Measurements from ENCODE around the gene GABPA.
A peak's percentile ranks its signal among the peaks of the same experiment; 100 is the strongest.
"Not testable (repeated sequence)": the region's sequence is repeated elsewhere in the genome, so short reads cannot be mapped to it uniquely, and the experiment has no call there.

Gene GABPA

DNA sequence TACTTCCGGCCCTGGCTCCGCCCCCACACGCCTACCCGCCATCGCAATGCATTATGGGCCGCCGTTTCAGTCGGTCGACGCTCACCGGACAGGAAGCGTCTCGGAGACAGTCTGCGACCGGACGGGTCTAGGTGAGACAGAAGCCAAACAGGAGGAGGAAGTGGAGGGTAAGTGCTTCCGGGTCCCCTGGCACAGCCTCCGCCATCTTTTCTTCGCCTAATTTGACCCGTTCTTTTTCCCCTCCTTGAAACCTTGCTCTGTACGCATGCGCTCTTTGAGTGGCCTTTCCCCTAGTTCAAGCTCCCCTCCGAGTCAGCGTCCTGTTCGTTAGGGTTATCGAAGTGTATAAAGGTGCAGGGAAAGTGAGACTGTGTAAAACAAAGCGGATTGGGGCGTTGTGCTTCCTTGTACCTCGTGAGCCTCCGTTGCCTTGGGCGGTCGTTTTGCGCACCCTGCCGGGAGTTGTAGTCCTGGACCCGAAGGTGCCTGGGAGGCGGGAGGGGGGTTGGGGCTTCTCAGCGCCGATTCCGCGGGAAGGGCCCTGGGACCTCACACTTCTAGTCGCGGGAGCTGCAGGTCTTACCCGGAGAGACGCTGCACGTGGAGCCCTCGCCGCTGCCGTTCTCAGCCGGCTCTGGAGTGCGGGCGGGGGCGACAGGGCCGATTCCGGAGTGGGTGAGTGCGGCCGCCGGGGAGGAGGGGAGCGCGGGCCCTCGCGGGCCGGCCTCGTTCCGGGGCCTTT, at the start of gene GABPA, which contains the start of gene ATP5PF:
TSS of gene GABPA (plus strand) at position 69 of the 742 bp plus-strand sequence. CDS start 6,627 bp downstream, outside the sequence.
TSS of gene ATP5PF (minus strand) at position 1 of the 742 bp plus-strand sequence. CDS start 5,110 bp downstream, outside the sequence.
- TF ChIP-seq POLR2A (IDR thresholded peaks at IDR 0.05; ENCODE audit: low read length) (peak; percentile 77), GATA1 (IDR thresholded peaks at IDR 0.05; ENCODE audit: low read depth, low read length) (no peak)
- DNase-seq: peak; percentile 98 to 99

DNA sequence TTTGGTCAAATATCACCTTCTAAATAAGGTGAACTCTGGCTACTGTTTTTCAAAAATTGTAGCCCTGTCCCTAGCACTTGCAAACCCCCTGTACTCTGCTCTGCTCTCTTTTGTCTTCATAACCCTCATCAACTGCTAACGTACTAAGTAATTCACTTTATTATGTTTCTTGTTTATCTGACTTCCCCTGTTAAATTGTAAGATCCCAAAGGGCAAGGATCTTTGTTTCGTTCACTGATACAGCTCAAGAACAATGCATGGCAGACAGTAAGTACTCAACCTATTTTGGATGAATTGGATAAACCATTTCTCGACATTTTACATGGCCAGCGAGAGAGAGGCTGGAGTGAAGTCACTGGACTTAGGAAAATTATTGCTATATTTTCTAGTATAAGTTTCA, 47.0 kb upstream of the GABPA start:
- no peak for DNase-seq
- TF ChIP-seq GATA1 (IDR thresholded peaks at IDR 0.05; ENCODE audit: low read depth, low read length) (no peak), POLR2A (IDR thresholded peaks at IDR 0.05; ENCODE audit: low read length) (no peak)

DNA sequence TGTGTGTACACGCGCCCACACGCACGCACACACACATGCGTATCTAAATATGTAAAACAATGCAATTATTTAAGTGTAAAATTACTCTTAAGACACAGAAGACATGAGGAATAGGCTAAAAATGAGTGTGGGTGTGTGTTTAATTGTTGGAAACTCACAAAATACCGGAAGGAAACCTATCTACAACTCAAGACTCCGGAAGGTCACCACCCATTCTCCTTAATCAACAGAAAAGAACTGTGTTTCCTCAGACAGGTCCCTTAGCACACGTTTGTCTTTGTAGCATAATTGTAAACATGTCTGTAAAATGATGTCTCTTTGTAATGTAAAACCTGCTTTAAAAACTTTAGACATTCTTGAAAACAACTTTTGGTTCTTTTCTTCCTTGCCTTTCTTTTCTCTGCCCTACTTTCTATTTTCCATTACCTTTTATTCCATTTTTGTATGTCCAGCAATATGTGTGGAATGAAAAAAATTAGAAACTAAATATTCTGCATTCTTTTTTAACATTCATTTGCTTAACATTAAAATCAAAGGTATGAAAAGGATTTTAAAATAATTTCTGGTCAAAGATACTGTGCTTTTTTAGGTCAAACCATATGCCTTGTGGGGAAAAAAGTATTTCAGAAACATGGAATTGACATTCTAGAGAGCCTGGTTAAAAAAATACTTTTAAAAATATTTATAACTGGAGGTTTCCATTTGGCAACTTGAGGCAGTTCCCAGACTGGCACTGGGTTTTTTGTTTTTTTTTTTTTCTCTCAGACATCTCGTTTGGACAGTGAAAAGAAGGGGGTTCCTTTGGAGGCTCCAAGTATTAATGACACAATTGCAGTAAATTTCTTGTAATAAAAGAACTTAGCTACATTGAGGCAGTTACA, 46.3 kb upstream of the GABPA start:
- DNase-seq: no peak

DNA sequence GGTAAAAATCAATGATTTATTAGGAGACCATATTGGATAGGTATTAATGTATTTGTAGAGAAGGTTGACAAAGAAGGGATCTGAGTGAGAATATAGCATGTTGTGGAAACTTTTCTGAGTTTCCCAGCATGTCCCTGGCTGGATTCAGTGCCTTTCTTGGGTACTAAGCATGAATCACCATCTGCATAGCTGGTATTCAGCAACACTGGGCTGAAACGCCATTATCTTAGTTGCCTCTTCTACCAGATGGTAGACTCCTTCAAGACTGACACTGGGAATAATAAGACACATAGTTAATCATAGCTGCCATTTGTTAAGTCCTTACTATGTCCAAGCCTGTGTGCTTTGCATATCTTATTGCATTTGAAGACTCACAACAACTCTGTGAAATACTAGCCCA, 45.5 kb upstream of the GABPA start:
- no peak for DNase-seq
- TF ChIP-seq GATA1 (IDR thresholded peaks at IDR 0.05; ENCODE audit: low read depth, low read length) (no peak), POLR2A (IDR thresholded peaks at IDR 0.05; ENCODE audit: low read length) (no peak)

More for the DNA sequence above, 46.3 kb upstream of the GABPA start:
- TF ChIP-seq GATA1 (IDR thresholded peaks at IDR 0.05; ENCODE audit: low read depth, low read length): no peak
- TF ChIP-seq POLR2A (IDR thresholded peaks at IDR 0.05; ENCODE audit: low read length): no peak

DNA sequence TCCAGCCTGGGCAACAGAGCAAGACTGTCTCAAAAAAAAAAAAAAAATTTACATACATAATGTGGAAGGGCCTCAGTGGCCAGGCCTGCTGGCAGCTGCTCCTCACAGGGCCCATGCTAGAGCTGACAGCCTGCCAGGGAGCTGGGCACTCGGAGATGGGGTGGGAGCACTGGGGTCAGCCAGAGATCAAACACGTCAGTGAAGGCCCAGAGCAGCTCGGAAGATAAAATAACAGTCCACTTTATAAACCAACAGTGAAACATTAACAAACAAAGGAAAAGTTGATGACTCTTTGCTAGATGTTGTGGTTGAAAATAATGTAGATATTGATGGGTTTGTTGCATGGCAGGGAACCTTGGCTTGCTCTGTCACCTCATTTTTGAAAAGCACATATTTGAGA, 42.8 kb upstream of the GABPA start:
- TF ChIP-seq POLR2A (IDR thresholded peaks at IDR 0.05; ENCODE audit: low read length) (no peak), GATA1 (IDR thresholded peaks at IDR 0.05; ENCODE audit: low read depth, low read length) (no peak)

DNA sequence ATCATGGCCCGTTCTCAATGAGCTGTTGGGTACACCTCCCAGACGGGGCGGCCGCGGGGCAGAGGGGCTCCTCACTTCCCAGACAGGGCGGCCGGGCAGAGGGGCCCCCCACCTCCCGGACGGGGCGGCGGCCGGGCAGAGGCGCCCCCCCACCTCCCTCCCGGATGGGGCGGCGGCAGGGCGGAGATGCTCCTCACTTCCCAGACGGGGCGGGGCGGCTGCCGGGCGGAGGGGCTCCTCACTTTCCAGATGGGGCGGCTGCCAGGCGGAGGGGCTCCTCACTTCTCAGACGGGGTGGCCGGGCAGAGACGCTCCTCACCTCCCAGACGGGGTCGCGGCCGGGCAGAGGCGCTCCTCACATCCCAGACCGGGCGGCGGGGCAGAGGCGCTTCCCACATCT, 39.3 kb upstream of the GABPA start:
- DNase-seq: not testable (repeated sequence)

More for the DNA sequence above, 42.8 kb upstream of the GABPA start:
- no peak for DNase-seq

DNA sequence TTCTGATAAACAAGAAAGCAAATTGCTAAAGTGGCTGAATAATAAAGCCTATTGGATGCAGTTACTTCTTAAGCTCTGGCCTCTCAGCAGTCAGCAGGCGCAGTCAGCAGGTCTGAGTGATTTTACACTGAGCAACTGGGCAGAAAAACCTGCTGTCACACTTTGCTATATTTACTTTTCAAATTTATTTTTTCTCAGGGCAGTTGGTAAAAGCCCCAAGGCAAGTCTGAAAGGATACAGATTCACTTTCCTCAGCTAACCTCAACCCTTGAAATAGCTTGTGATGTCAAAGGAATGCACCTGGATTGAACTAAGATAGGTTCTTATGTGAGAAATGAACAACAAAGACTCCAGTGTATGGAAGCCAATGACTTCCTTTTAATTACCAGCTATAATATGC, 34.0 kb upstream of the GABPA start:
- TF ChIP-seq POLR2A (IDR thresholded peaks at IDR 0.05; ENCODE audit: low read length) (no peak), GATA1 (IDR thresholded peaks at IDR 0.05; ENCODE audit: low read depth, low read length) (no peak)
- no peak for DNase-seq

DNA sequence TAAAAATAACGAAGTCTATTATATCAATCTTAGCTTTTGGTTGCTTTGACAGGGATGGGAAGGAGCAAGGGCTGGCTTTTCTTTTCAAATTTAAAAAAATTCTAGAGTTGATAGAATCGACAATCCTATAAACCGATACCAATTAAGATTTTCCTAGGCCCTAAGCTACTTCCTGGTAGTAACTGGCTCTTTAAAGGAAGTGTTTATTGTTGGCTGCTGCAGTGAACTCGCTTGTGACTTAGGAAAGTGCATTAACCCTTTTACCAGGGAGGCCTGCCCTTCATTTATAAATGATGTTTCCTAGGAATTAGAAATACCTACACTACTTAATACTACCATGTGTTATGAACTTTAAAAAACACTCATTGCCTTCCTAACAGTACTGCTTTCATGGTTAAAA, 33.2 kb upstream of the GABPA start:
- no peak for DNase-seq
- TF ChIP-seq GATA1 (IDR thresholded peaks at IDR 0.05; ENCODE audit: low read depth, low read length) (no peak), POLR2A (IDR thresholded peaks at IDR 0.05; ENCODE audit: low read length) (no peak)

DNA sequence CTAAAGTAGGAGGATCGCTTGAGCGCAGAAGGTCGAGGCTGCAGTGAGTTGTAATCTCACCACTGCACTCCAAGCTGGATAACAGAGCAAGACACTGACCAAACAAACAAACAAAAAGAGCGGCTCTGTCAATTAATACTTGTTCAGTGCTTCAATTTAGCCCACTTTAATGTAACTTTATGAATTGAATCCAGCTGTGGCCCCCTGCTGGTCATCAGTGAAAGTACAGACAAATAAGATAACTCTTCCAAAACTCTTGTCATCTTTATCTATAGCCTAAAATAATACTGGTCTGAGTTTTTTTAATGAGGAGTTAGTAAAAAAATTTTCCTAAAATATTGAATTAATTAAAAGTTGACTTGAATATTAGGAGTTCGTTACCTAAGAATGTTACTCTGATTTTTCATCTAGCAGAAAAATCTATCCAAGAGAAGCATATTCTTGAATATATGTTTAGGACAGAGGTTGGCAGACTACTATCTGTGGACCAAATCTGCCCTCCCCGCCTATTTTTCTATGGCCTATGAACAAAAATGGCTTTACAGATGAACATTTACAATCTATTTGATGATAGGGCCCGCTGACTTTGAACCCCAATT, 26.2 kb upstream of the GABPA start:
- TF ChIP-seq POLR2A (IDR thresholded peaks at IDR 0.05; ENCODE audit: low read length) (no peak), GATA1 (IDR thresholded peaks at IDR 0.05; ENCODE audit: low read depth, low read length) (no peak)
- peak; percentile 58 to 68 for DNase-seq

DNA sequence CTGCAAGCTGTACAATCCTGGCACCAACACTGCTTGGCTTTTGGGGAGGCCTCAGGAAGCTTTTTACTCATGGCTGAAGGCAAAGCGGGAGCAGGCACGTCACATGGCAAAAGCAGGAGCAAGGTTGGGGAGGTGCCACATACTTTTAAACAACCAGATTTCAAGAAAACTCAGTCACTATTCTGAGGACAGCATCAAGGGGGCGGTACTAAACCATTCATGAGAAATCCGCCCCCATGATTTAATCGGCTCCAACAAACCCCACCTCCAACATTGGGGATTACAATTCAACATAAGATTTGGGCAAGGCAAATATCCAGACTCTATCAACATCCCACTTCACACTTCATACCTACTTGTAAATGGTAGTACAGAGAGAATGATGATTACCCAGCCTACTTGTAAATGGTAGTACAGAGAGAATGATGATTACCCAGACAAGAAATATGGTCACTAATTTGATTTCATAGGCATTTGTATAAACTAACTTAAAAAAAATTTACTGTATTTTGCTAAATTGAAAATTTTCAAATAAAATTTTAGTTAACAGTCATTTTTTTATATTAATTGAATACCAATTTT, 25.0 kb upstream of the GABPA start:
- DNase-seq: peak; percentile 2 to 9
- TF ChIP-seq POLR2A (IDR thresholded peaks at IDR 0.05; ENCODE audit: low read length) (no peak), GATA1 (IDR thresholded peaks at IDR 0.05; ENCODE audit: low read depth, low read length) (no peak)

DNA sequence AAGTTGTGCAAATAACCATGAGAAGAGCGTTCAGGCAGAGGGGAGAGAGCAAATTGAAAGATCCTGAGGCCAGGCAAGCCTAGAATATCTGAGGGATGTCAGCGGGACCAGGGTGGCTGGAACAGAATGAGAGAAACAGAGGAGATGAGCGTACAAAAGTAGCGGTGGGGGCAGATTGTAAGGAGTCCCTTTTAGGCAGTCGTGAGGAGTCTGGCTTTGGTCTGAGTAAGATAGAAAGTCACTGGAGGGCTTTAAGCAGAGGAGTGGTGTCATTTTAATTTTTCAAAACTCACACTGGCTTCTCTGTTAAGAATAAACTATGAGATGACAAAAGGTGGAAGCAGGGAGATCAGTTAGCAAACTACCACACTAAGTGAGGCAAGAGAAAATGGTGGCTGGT, 24.2 kb upstream of the GABPA start:
- TF ChIP-seq GATA1 (IDR thresholded peaks at IDR 0.05; ENCODE audit: low read depth, low read length) (no peak), POLR2A (IDR thresholded peaks at IDR 0.05; ENCODE audit: low read length) (no peak)
- DNase-seq: no peak

DNA sequence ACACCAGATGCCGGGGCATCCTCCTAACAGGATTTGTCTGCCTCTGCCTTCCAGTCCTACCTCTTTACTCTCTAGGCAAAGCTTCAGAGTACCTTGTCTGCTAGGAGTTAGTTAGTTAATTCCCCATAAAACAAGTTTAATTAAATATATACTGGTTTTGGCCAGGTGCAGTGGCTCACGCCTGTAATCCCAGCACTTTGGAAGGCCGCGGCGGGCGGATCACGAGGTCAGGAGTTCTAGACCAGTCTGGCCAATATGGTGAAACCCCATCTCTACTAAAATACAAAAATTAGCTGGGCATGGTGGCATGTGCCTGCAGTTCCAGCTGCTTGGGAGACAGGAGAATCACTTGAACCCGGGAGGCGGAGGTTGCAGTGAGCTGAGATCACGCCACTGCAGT, 20.7 kb upstream of the GABPA start:
- not testable (repeated sequence) for DNase-seq

DNA sequence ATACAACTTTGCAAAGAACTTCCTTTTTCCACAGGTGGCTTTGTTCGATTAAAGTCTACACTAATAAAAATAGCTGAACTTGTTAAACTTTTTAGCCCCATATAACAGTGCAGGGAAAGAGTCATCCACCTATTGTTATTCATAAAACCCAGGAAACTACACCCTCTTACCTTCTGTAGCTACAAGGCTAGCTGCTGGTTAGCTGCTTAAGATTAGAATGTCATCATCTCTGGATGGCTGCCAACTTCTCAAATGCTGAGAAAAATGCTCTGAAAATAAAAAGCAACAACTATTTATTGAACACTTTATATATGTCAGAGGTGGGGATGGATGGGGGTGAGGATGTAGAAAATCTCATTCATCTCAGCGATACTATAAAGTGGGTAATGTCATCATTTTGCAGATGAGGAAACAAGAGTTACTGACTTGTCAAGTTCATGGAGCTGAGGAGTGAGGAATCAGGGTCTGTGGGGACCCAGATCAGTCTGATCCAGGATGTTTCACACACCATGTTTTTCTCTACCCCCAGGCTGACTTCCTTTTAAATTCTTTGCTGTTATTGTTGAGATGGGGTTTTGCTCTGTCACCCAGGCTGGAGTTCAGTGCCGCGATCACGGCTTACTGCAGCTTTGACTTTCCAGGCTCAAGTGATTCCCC, 17.2 kb upstream of the GABPA start:
- DNase-seq: peak; percentile 68 to 79
- TF ChIP-seq GATA1 (IDR thresholded peaks at IDR 0.05; ENCODE audit: low read depth, low read length): no peak
- TF ChIP-seq POLR2A (IDR thresholded peaks at IDR 0.05; ENCODE audit: low read length): no peak
